Measurements from ENCODE around the gene TSC2. TPM values are rescaled to one million over a fixed set of nuclear protein-coding genes. Genes with fewer than 3 reads are reported as not detected.

Gene TSC2
- total RNA-seq, 1 donor from 2014 or later, result 64.1 TPM

- H3K4me3 ChIP-seq (ENCODE audit: low read depth, low read length), result no peak overlapping the region
- DNase-seq (ENCODE audit: low read depth), result no peak
- TF ChIP-seq, protein P1, sequence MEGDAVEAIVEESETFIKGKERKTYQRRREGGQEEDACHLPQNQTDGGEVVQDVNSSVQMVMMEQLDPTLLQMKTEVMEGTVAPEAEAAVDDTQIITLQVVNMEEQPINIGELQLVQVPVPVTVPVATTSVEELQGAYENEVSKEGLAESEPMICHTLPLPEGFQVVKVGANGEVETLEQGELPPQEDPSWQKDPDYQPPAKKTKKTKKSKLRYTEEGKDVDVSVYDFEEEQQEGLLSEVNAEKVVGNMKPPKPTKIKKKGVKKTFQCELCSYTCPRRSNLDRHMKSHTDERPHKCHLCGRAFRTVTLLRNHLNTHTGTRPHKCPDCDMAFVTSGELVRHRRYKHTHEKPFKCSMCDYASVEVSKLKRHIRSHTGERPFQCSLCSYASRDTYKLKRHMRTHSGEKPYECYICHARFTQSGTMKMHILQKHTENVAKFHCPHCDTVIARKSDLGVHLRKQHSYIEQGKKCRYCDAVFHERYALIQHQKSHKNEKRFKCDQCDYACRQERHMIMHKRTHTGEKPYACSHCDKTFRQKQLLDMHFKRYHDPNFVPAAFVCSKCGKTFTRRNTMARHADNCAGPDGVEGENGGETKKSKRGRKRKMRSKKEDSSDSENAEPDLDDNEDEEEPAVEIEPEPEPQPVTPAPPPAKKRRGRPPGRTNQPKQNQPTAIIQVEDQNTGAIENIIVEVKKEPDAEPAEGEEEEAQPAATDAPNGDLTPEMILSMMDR (conservative IDR thresholded peaks at IDR 0.05; ENCODE audit: low read depth, low read length), result no peak
Observed at GRCh38 chr16:2083876-2084780, 36.3 kb downstream of the TSC2 start.

DNA sequence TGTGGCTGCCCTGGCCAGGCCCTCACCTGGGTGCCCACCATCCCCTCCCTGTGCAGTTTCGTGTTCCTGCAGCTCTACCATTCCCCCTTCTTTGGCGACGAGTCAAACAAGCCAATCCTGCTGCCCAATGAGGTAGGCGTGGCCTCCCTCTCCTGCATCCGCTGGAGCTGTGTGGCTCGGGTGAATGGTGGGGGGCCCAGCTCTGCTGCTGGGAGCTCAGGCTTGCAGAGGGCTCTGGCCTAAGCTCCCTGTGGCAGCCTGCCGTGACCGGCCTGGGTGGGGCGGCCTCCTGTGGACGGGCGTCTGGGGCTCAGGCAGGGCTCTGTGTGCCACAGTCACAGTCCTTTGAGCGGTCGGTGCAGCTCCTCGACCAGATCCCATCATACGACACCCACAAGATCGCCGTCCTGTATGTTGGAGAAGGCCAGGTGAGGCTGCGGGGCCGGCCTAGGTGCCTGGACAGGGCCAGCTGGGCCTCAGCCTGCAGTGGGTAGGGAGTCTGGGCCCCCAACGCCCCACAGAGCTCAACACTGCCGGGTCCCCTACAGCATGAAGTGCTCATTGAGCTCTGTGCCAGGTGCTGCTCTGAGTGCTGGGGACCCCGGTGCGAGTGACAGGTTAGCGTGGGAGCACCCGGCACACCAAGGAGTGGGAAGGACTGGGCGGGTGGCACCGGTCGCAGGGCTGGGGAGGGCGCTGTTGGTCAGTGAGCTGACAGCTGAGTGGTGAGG is 37.3 kb downstream of the TSC2 start:
- no peak for DNase-seq (ENCODE audit: low read depth)
- TF ChIP-seq, protein P1 (conservative IDR thresholded peaks at IDR 0.05; ENCODE audit: low read depth, low read length), result no peak
- H3K4me3 ChIP-seq (ENCODE audit: low read depth, low read length), result no peak overlapping the region

- TF ChIP-seq, protein P1 (conservative IDR thresholded peaks at IDR 0.05; ENCODE audit: low read depth, low read length), result no peak
- H3K4me3 ChIP-seq (ENCODE audit: low read depth, low read length), result no peak overlapping the region
- DNase-seq (ENCODE audit: low read depth), result no peak
Observed at GRCh38 chr16:2085669-2086068, 37.9 kb downstream of the TSC2 start.

- no peak for DNase-seq (ENCODE audit: low read depth)
- TF ChIP-seq, protein P1 (conservative IDR thresholded peaks at IDR 0.05; ENCODE audit: low read depth, low read length), result no peak
- H3K4me3 ChIP-seq (ENCODE audit: low read depth, low read length), result no peak overlapping the region
Observed at GRCh38 chr16:2086106-2086742, 38.4 kb downstream of the TSC2 start.

- DNase-seq (ENCODE audit: low read depth), result no peak
- no peak overlapping the region for H3K4me3 ChIP-seq (ENCODE audit: low read depth, low read length)
- TF ChIP-seq, protein P1 (conservative IDR thresholded peaks at IDR 0.05; ENCODE audit: low read depth, low read length), result no peak
Observed at GRCh38 chr16:2086812-2087747, 39.3 kb downstream of the TSC2 start.

Data from epithelial cell of proximal tubule (primary cell).